ENCODE data around the gene CYTL1. TPM values are rescaled to one million over a fixed set of nuclear protein-coding genes. Genes with fewer than 3 reads are reported as not detected.

Gene CYTL1
- total RNA-seq, 1 experiment from 2014 or later = not detected

DNA sequence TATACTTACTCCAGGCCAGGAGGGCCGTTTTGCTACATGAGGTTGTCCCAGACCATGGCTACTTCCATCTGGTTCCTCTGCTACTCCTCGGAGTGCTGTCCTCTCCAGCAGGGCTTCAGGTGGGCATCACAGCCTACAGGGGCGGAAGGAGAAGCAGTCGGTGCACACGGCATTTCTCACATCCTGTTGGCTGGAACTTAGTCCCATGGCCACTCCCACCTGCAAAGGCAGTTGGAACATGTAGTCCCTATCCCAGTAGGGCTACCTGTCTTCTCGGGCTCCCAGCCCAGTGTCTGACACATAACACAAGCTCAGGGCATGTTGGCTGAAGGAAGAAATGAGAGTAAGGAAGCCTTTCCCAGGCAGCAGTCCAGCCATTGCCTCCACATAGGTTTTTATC, 24.3 kb upstream of the CYTL1 start:
- H3K36me3 ChIP-seq (ENCODE audit: low read depth) = no peaks in the 10 kb centered on the region
- H3K27ac ChIP-seq = no peak overlapping the region
- peaks cover 39% of the 10 kb centered on the region for H3K27me3 ChIP-seq (ENCODE audit: insufficient read depth, low read depth)
- H2AFZ ChIP-seq = no peak overlapping the region
- TF ChIP-seq EZH2 (IDR thresholded peaks at IDR 0.05; ENCODE audit: low read depth) = no peak
- TF ChIP-seq, protein P1, sequence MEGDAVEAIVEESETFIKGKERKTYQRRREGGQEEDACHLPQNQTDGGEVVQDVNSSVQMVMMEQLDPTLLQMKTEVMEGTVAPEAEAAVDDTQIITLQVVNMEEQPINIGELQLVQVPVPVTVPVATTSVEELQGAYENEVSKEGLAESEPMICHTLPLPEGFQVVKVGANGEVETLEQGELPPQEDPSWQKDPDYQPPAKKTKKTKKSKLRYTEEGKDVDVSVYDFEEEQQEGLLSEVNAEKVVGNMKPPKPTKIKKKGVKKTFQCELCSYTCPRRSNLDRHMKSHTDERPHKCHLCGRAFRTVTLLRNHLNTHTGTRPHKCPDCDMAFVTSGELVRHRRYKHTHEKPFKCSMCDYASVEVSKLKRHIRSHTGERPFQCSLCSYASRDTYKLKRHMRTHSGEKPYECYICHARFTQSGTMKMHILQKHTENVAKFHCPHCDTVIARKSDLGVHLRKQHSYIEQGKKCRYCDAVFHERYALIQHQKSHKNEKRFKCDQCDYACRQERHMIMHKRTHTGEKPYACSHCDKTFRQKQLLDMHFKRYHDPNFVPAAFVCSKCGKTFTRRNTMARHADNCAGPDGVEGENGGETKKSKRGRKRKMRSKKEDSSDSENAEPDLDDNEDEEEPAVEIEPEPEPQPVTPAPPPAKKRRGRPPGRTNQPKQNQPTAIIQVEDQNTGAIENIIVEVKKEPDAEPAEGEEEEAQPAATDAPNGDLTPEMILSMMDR (conservative IDR thresholded peaks at IDR 0.05) = no peak
- DNase-seq = no peak
- no peaks in the 10 kb centered on the region for H3K9me3 ChIP-seq (ENCODE audit: insufficient read depth, low read depth)
- ChIA-PET POLR2A (ENCODE audit: unreplicated experiment) (no interaction called here), CTCF (no interaction called here)
- intact Hi-C loops (cut with micrococcal nuclease; ENCODE audit: unreplicated experiment) = no loop called here
- no peaks in the 10 kb centered on the region for H3K9me2 ChIP-seq (ENCODE audit: insufficient read depth)
- no TSS peak for BruUV-seq (replicated peaks)
- H3F3A ChIP-seq (ENCODE audit: insufficient read depth, low read depth) = peaks cover 3% of the 10 kb centered on the region; the same call in 1 of the 2 replicates
- H3K79me2 ChIP-seq (ENCODE audit: low read depth) = no peaks in the 10 kb centered on the region
- H3K4me1 ChIP-seq (replicated peaks; ENCODE audit: insufficient read depth) = peaks cover 4% of the 10 kb centered on the region; the same call in 1 of the 2 replicates
- no peaks in the 10 kb centered on the region for H4K20me1 ChIP-seq (ENCODE audit: insufficient read depth)
- H3K4me2 ChIP-seq = no peak overlapping the region
- no peak overlapping the region for H3K4me3 ChIP-seq

GRCh38 chr4:5041699-5042098, 22.4 kb upstream of the CYTL1 start:
- H3K4me1 ChIP-seq (replicated peaks; ENCODE audit: insufficient read depth) = peaks cover 15% of the 10 kb centered on the region; the same call in 1 of the 2 replicates
- POLR2A ChIA-PET (ENCODE audit: unreplicated experiment) = no interaction called here
- no peak overlapping the region for H3K4me3 ChIP-seq
- CTCF ChIA-PET = no interaction called here
- H3K27ac ChIP-seq = no peak overlapping the region
- H3K4me2 ChIP-seq = no peak overlapping the region
- intact Hi-C loops (cut with micrococcal nuclease; ENCODE audit: unreplicated experiment) = no loop called here
- DNase-seq = no peak
- H3F3A ChIP-seq (ENCODE audit: insufficient read depth, low read depth) = peaks cover 7% of the 10 kb centered on the region
- no peaks in the 10 kb centered on the region for H3K36me3 ChIP-seq (ENCODE audit: low read depth)
- H3K79me2 ChIP-seq (ENCODE audit: low read depth) = no peaks in the 10 kb centered on the region
- no TSS peak for BruUV-seq (replicated peaks)
- no peak overlapping the region for H2AFZ ChIP-seq
- H3K9me3 ChIP-seq (ENCODE audit: insufficient read depth, low read depth) = no peaks in the 10 kb centered on the region
- TF ChIP-seq, protein P1 (conservative IDR thresholded peaks at IDR 0.05) = no peak
- no peak for TF ChIP-seq EZH2 (IDR thresholded peaks at IDR 0.05; ENCODE audit: low read depth)
- H4K20me1 ChIP-seq (ENCODE audit: insufficient read depth) = no peaks in the 10 kb centered on the region
- H3K27me3 ChIP-seq (ENCODE audit: insufficient read depth, low read depth) = peaks cover 37% of the 10 kb centered on the region
- no peaks in the 10 kb centered on the region for H3K9me2 ChIP-seq (ENCODE audit: insufficient read depth)

DNA sequence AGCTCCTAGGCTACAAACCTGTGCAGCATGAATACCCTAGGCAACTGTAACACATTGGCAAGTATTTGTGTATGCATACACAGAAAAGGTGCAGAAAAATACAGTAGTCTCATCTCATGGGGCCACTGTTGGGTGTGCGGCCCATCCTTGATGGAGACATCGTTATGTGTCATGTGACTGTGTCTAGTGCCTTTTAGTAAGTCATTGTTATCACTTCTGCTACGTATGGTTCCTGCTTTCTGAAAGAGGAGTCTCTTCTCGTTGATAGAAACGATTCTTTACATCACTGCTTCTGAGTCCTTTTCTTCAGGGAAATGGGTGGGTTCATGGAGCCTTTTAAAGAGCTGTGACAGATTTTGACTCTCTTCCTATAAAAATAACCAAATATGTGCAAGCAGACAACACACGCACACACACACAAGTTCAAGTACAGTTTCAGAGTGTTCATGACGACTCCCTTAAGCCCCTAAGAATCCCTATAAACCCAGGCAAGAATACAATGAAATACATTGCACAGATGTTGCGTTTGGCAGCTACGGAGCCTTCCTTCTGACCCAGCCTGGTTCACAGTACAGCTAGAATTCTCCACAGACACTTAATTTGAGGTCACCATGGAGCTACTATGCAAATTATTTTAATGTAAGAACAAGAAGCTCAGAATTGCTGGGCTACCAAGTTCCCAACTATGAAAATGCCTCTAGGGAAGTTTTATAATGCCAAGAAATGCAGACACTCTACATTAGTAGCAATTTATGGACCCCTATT, 21.8 kb upstream of the CYTL1 start:
- intact Hi-C loops (cut with micrococcal nuclease; ENCODE audit: unreplicated experiment) = no loop called here
- H3K4me1 ChIP-seq (replicated peaks; ENCODE audit: insufficient read depth) = peaks cover 15% of the 10 kb centered on the region; the same call in 1 of the 2 replicates
- no peak for DNase-seq
- no peak overlapping the region for H3K27ac ChIP-seq
- H4K20me1 ChIP-seq (ENCODE audit: insufficient read depth) = no peaks in the 10 kb centered on the region
- H3K79me2 ChIP-seq (ENCODE audit: low read depth) = no peaks in the 10 kb centered on the region
- ChIA-PET POLR2A (ENCODE audit: unreplicated experiment) (no interaction called here), CTCF (no interaction called here)
- TF ChIP-seq EZH2 (IDR thresholded peaks at IDR 0.05; ENCODE audit: low read depth) = no peak
- TF ChIP-seq, protein P1 (conservative IDR thresholded peaks at IDR 0.05) = no peak
- H3K27me3 ChIP-seq (ENCODE audit: insufficient read depth, low read depth) = peaks cover 36% of the 10 kb centered on the region
- BruUV-seq (replicated peaks) = no TSS peak
- no peaks in the 10 kb centered on the region for H3K9me3 ChIP-seq (ENCODE audit: insufficient read depth, low read depth)
- H3K4me3 ChIP-seq = no peak overlapping the region
- H3K4me2 ChIP-seq = no peak overlapping the region
- no peak overlapping the region for H2AFZ ChIP-seq
- no peaks in the 10 kb centered on the region for H3K9me2 ChIP-seq (ENCODE audit: insufficient read depth)
- peaks cover 7% of the 10 kb centered on the region for H3F3A ChIP-seq (ENCODE audit: insufficient read depth, low read depth)
- H3K36me3 ChIP-seq (ENCODE audit: low read depth) = no peaks in the 10 kb centered on the region

Data from PC-9 (cell line).